MCF 10A (cell line): ENCODE results near the gene MPC2. TPM values are rescaled to one million over a fixed set of nuclear protein-coding genes. Genes with fewer than 3 reads are reported as not detected.

Source experiments
- BruUV-seq: library from RNA; stranded (reverse); fragments of 400-500 nt; replicated peaks from 2 replicates; lab custom pipeline; 2021; lab: Mats Ljungman, UMichigan
- CTCF ChIA-PET: fragments of 300-600 bp; sonication (Branson Sonifier 250); formaldehyde crosslinking; extraction: SDS; loops from one replicate; lab custom pipeline; 2021; ENCODE audit warnings: antibody characterized with exemption, inconsistent platforms; lab: Yijun Ruan, JAX
- POLR2A ChIA-PET: fragments of 300-600, 350-650 bp; sonication (Branson Sonifier 250); formaldehyde crosslinking; extraction: SDS; loops from one replicate; lab custom pipeline; 2020; ENCODE audit warnings: antibody characterized with exemption, inconsistent platforms; lab: Yijun Ruan, JAX
- DNase-seq: peaks from one replicate; pipeline ENCODE4 v3.0.0-alpha.2; 2018; ENCODE audit not compliant: unreplicated experiment
- H3K27ac Mint-ChIP-seq: one replicate; pipeline ENCODE4 v1.8.0; 2022; ENCODE audit warnings: mild to moderate bottlenecking, low read depth, mixed read lengths; ENCODE audit not compliant: unreplicated experiment
- H3K27me3 Mint-ChIP-seq: one replicate; pipeline ENCODE4 v1.8.0; 2022; ENCODE audit warnings: mixed read lengths; ENCODE audit not compliant: insufficient read depth, unreplicated experiment
- H3K36me3 Mint-ChIP-seq: one replicate; pipeline ENCODE4 v1.8.0; 2022; ENCODE audit warnings: mild to moderate bottlenecking, moderate library complexity, mixed read lengths; ENCODE audit not compliant: insufficient read depth, unreplicated experiment
- H3K4me1 Mint-ChIP-seq: one replicate; pipeline ENCODE4 v1.8.0; 2022; ENCODE audit warnings: mixed read lengths; ENCODE audit not compliant: insufficient read depth, unreplicated experiment
- H3K4me3 Mint-ChIP-seq: one replicate; pipeline ENCODE4 v1.8.0; 2022; ENCODE audit warnings: mild to moderate bottlenecking, moderate library complexity, mixed read lengths; ENCODE audit not compliant: unreplicated experiment
- H3K9me3 Mint-ChIP-seq: one replicate; pipeline ENCODE4 v1.8.0; 2022; ENCODE audit warnings: mixed read lengths; ENCODE audit not compliant: unreplicated experiment
- CTCF ChIP-seq: fragments of 200-600 bp; IDR thresholded peaks from one replicate; pipeline ENCODE4 v1.8.0; 2022; ENCODE audit warnings: antibody characterized with exemption, mild to moderate bottlenecking; ENCODE audit not compliant: unreplicated experiment
- intact Hi-C: fragments of 100-400 bp; cut with micrococcal nuclease; formaldehyde crosslinking; loops from 2 replicates; pipeline ENCODE4 v1.14.1; 2022
- total RNA-seq: library from RNA; stranded (reverse); gene quantifications from 2 replicates; pipeline ENCODE4 v1.2.3, GENCODE V29; 2022

The MPC2 gene
- total RNA-seq, 1 experiment from 2014 or later = 108 TPM

- DNase-seq = no peak
- ChIA-PET CTCF (interaction anchor here (0.9 kb wide), 1 partner anchor 136 kb away, joined by 3 read pairs; no protein-coding TSS in a partner anchor), POLR2A (interaction anchor here (1.8 to 4.8 kb wide), 2 partner anchors 10 to 12 kb away, joined by 6 to 49 read pairs; partner anchors contain the start of genes ADCY10, DCAF6 and MPC2)
- intact Hi-C loops = no loop called here
- H3K9me3 Mint-ChIP-seq = no peaks in the 10 kb centered on the region
- H3K4me1 Mint-ChIP-seq = peaks cover 19% of the 10 kb centered on the region
- no peak for TF ChIP-seq CTCF
- no peak overlapping the region for H3K4me3 Mint-ChIP-seq
- peaks cover 3% of the 10 kb centered on the region for H3K36me3 Mint-ChIP-seq
- BruUV-seq = no TSS peak
- H3K27ac Mint-ChIP-seq = peak overlapping the region; percentile 80
- no peaks in the 10 kb centered on the region for H3K27me3 Mint-ChIP-seq
Measured at GRCh38 chr1:167923324-167924056, 13.4 kb downstream of the MPC2 start.

- ChIA-PET POLR2A (interaction anchor here (0.7 to 14.9 kb wide), 3 partner anchors 12 to 96 kb away, joined by 3 to 175 read pairs (median 4); partner anchors contain the start of genes DCAF6 and MPC2), CTCF (interaction anchor here (1.3 to 2.3 kb wide), 2 partner anchors 8 to 13 kb away, joined by 7 to 8 read pairs; no protein-coding TSS in a partner anchor)
- peak overlapping the region; percentile 9 for H3K4me3 Mint-ChIP-seq
- no peaks in the 10 kb centered on the region for H3K27me3 Mint-ChIP-seq
- intact Hi-C loops = loop anchor here (1.0 kb wide), 1 partner anchor 14 kb away; the partner anchor contains the start of gene DCAF6
- H3K4me1 Mint-ChIP-seq = peaks cover 19% of the 10 kb centered on the region
- peak; percentile 33 for DNase-seq
- H3K36me3 Mint-ChIP-seq = peaks cover 12% of the 10 kb centered on the region
- peak overlapping the region; percentile 80 for H3K27ac Mint-ChIP-seq
- BruUV-seq = no TSS peak
- H3K9me3 Mint-ChIP-seq = no peaks in the 10 kb centered on the region
- TF ChIP-seq CTCF = no peak
Measured at GRCh38 chr1:167922611-167923074, 14.2 kb downstream of the MPC2 start.

- ChIA-PET POLR2A (interaction anchor here (0.7 to 14.9 kb wide), 6 partner anchors 11 to 200 kb away, joined by 3 to 175 read pairs (median 4); partner anchors contain the start of genes DCAF6, MPC2 and MPZL1), CTCF (interaction anchor here (0.5 to 2.3 kb wide), 9 partner anchors 9 to 1361 kb away, joined by 3 to 8 read pairs (median 3); no protein-coding TSS in a partner anchor)
- TF ChIP-seq CTCF = no peak
- H3K27ac Mint-ChIP-seq = peak overlapping the region; percentile 80
- peaks cover 18% of the 10 kb centered on the region for H3K36me3 Mint-ChIP-seq
- intact Hi-C loops = loop anchor here (1.0 kb wide), 1 partner anchor 14 kb away; the partner anchor contains the start of gene DCAF6
- DNase-seq = no peak
- BruUV-seq = no TSS peak
- peak overlapping the region; percentile 9 for H3K4me3 Mint-ChIP-seq
- H3K27me3 Mint-ChIP-seq = no peaks in the 10 kb centered on the region
- H3K4me1 Mint-ChIP-seq = peaks cover 19% of the 10 kb centered on the region
- H3K9me3 Mint-ChIP-seq = no peaks in the 10 kb centered on the region
Measured at GRCh38 chr1:167922023-167922422, 14.8 kb downstream of the MPC2 start.
